HG03575 (cell line): ENCODE results near the gene HES6.

Source experiments
- ATAC-seq: cut with Tn5 transposase; IDR thresholded peaks from one replicate; pipeline ENCODE4 v1.9.1; 2021; ENCODE audit not compliant: unreplicated experiment, insufficient number of reproducible peaks, low FRiP score; ENCODE audit errors: extremely low read depth

The HES6 gene

GRCh38 chr2:238238766-238239542, 884 bp downstream of the HES6 start:
- no peak for ATAC-seq

GRCh38 chr2:238238311-238238765, 1.5 kb downstream of the HES6 start:
- ATAC-seq, result no peak

- ATAC-seq, result no peak
These were observed 2.3 kb downstream of the HES6 start for GRCh38 chr2:238237431-238238135.

GRCh38 chr2:238236571-238236970, 3.3 kb downstream of the HES6 start:
- ATAC-seq, result no peak

- no peak for ATAC-seq
These were observed 4.0 kb downstream of the HES6 start for GRCh38 chr2:238235856-238236255.

- no peak for ATAC-seq
These were observed 4.5 kb downstream of the HES6 start for GRCh38 chr2:238235331-238235732.

GRCh38 chr2:238233625-238234024, 6.2 kb downstream of the HES6 start:
- ATAC-seq, result no peak

- no peak for ATAC-seq
These were observed 8.0 kb downstream of the HES6 start for GRCh38 chr2:238231809-238232208.

GRCh38 chr2:238231251-238231793, 8.5 kb downstream of the HES6 start:
- no peak for ATAC-seq

GRCh38 chr2:238230699-238231098, 9.1 kb downstream of the HES6 start:
- no peak for ATAC-seq

GRCh38 chr2:238228700-238229099, 11.1 kb downstream of the HES6 start:
- no peak for ATAC-seq

- no peak for ATAC-seq
These were observed 12.2 kb downstream of the HES6 start for GRCh38 chr2:238227587-238228032.

GRCh38 chr2:238226698-238227586, 12.9 kb downstream of the HES6 start:
- no peak for ATAC-seq

GRCh38 chr2:238225911-238226697, 13.7 kb downstream of the HES6 start:
- ATAC-seq, result no peak

GRCh38 chr2:238225121-238225520, 14.7 kb downstream of the HES6 start:
- ATAC-seq, result no peak

- ATAC-seq, result no peak
These were observed 15.3 kb downstream of the HES6 start for GRCh38 chr2:238224356-238225035.

- ATAC-seq, result no peak
These were observed 18.8 kb downstream of the HES6 start for GRCh38 chr2:238220892-238221521.
